ENCODE measurements around the gene FOXN3.
"Not testable (repeated sequence)": the region's sequence is repeated elsewhere in the genome, so short reads cannot be mapped to it uniquely, and the experiment has no call there.

- TF ChIP-seq HOXA7 (CRISPR knock-in tag; IDR thresholded peaks at IDR 0.05); MAFK (IDR thresholded peaks at IDR 0.05; ENCODE audit: partially characterized antibody); POLR2A (IDR thresholded peaks at IDR 0.05; ENCODE audit: low read length); MAX (IDR thresholded peaks at IDR 0.05); CHD4 (IDR thresholded peaks at IDR 0.05; ENCODE audit: borderline replicate concordance); ELK1 (IDR thresholded peaks at IDR 0.05; ENCODE audit: low read depth, low read length); REST (IDR thresholded peaks at IDR 0.05); CTCF (IDR thresholded peaks at IDR 0.05); MYC (IDR thresholded peaks at IDR 0.05; ENCODE audit: borderline replicate concordance, low read length); EHMT2 (IDR thresholded peaks at IDR 0.05; ENCODE audit: low read depth); JUNB (IDR thresholded peaks at IDR 0.05): not testable (repeated sequence)
These were observed 217.7 kb downstream of the FOXN3 start for GRCh38 chr14:89199357-89199756.
